Measurements from ENCODE around the gene MAST4. TPM values are rescaled to one million over a fixed set of nuclear protein-coding genes. Genes with fewer than 3 reads are reported as not detected.

Gene MAST4
- total and polyA plus RNA-seq, 2 donors from 2014 or later: 27.3 to 31.4 TPM

GRCh38 chr5:66871651-66872050, 275.5 kb downstream of the MAST4 start:
- TF ChIP-seq CTCF (IDR thresholded peaks at IDR 0.05; ENCODE audit: borderline replicate concordance, extremely low read depth, insufficient read depth): no peak
- H3K9ac ChIP-seq (ENCODE audit: low read length in 3 of 3): no peak overlapping the region
- H3K27me3 ChIP-seq (ENCODE audit: control insufficient read depth, insufficient read depth, low read length): no peaks in the 10 kb centered on the region
- DNase-seq (no peak), FAIRE-seq (no peak)
- H3K36me3 ChIP-seq (ENCODE audit: control insufficient read depth in 2 of 3, insufficient read depth in 3 of 3, low read length in 3 of 3): no peaks in the 10 kb centered on the region
- H3K9me3 ChIP-seq (ENCODE audit: control insufficient read depth in 2 of 3, insufficient read depth in 1 of 3, low read length in 3 of 3): no peaks in the 10 kb centered on the region
- H3K4me3 ChIP-seq (ENCODE audit: low read length in 3 of 3): no peak overlapping the region
- no peak overlapping the region for H3K27ac ChIP-seq (ENCODE audit: low read depth in 2 of 2, low read length in 2 of 2)
- intact Hi-C loops (cut with DNase I): no loop called here
- peaks cover 0 to 5% (median 3%) of the 10 kb centered on the region in 3 donors for H3K4me1 ChIP-seq (ENCODE audit: control insufficient read depth in 2 of 3, insufficient read depth in 2 of 3, low read depth in 1 of 3, low read length in 3 of 3)

GRCh38 chr5:66872736-66873331, 276.6 kb downstream of the MAST4 start:
- Histone ChIP-seq H3K4me3 (ENCODE audit: low read length in 3 of 3) (no peak overlapping the region), H3K27ac (ENCODE audit: low read depth in 2 of 2, low read length in 2 of 2) (no peak overlapping the region), H3K27me3 (ENCODE audit: control insufficient read depth, insufficient read depth, low read length) (no peaks in the 10 kb centered on the region), H3K4me1 (ENCODE audit: control insufficient read depth in 2 of 3, insufficient read depth in 2 of 3, low read depth in 1 of 3, low read length in 3 of 3) (peaks cover 0 to 5% (median 3%) of the 10 kb centered on the region in 3 donors), H3K9me3 (ENCODE audit: control insufficient read depth in 2 of 3, insufficient read depth in 1 of 3, low read length in 3 of 3) (no peaks in the 10 kb centered on the region), H3K36me3 (ENCODE audit: control insufficient read depth in 2 of 3, insufficient read depth in 3 of 3, low read length in 3 of 3) (peaks cover 0 to 5% (median 0%) of the 10 kb centered on the region in 3 donors), H3K9ac (ENCODE audit: low read length in 3 of 3) (no peak overlapping the region)
- intact Hi-C loops (cut with DNase I): no loop called here
- FAIRE-seq (no peak), DNase-seq (peak in 2 of 5 donors; percentile 63 to 70)
- no peak for TF ChIP-seq CTCF (IDR thresholded peaks at IDR 0.05; ENCODE audit: borderline replicate concordance, extremely low read depth, insufficient read depth)

GRCh38 chr5:66874004-66874403, 277.8 kb downstream of the MAST4 start:
- peaks cover 0 to 3% (median 3%) of the 10 kb centered on the region in 3 donors for H3K4me1 ChIP-seq (ENCODE audit: control insufficient read depth in 2 of 3, insufficient read depth in 2 of 3, low read depth in 1 of 3, low read length in 3 of 3)
- DNase-seq (no peak), FAIRE-seq (no peak)
- TF ChIP-seq CTCF (IDR thresholded peaks at IDR 0.05; ENCODE audit: borderline replicate concordance, extremely low read depth, insufficient read depth): no peak
- peaks cover 0 to 5% (median 0%) of the 10 kb centered on the region in 3 donors for H3K36me3 ChIP-seq (ENCODE audit: control insufficient read depth in 2 of 3, insufficient read depth in 3 of 3, low read length in 3 of 3)
- H3K4me3 ChIP-seq (ENCODE audit: low read length in 3 of 3): no peak overlapping the region
- no peaks in the 10 kb centered on the region for H3K27me3 ChIP-seq (ENCODE audit: control insufficient read depth, insufficient read depth, low read length)
- intact Hi-C loops (cut with DNase I): no loop called here
- no peaks in the 10 kb centered on the region for H3K9me3 ChIP-seq (ENCODE audit: control insufficient read depth in 2 of 3, insufficient read depth in 1 of 3, low read length in 3 of 3)
- H3K27ac ChIP-seq (ENCODE audit: low read depth in 2 of 2, low read length in 2 of 2): no peak overlapping the region
- H3K9ac ChIP-seq (ENCODE audit: low read length in 3 of 3): no peak overlapping the region

GRCh38 chr5:66875315-66875714, 279.1 kb downstream of the MAST4 start:
- Histone ChIP-seq H3K4me1 (ENCODE audit: control insufficient read depth in 2 of 3, insufficient read depth in 2 of 3, low read depth in 1 of 3, low read length in 3 of 3) (peaks cover 0 to 3% (median 0%) of the 10 kb centered on the region in 3 donors), H3K36me3 (ENCODE audit: control insufficient read depth in 2 of 3, insufficient read depth in 3 of 3, low read length in 3 of 3) (peaks cover 0 to 5% (median 0%) of the 10 kb centered on the region in 3 donors), H3K9me3 (ENCODE audit: control insufficient read depth in 2 of 3, insufficient read depth in 1 of 3, low read length in 3 of 3) (no peaks in the 10 kb centered on the region), H3K27me3 (ENCODE audit: control insufficient read depth, insufficient read depth, low read length) (no peaks in the 10 kb centered on the region), H3K27ac (ENCODE audit: low read depth in 2 of 2, low read length in 2 of 2) (no peak overlapping the region), H3K4me3 (ENCODE audit: low read length in 3 of 3) (no peak overlapping the region), H3K9ac (ENCODE audit: low read length in 3 of 3) (no peak overlapping the region)
- no peak for FAIRE-seq
- TF ChIP-seq CTCF (IDR thresholded peaks at IDR 0.05; ENCODE audit: borderline replicate concordance, extremely low read depth, insufficient read depth): no peak
- intact Hi-C loops (cut with DNase I): no loop called here
- no peak for DNase-seq
